ENCODE results near the gene ZBTB40.

Gene ZBTB40

DNA sequence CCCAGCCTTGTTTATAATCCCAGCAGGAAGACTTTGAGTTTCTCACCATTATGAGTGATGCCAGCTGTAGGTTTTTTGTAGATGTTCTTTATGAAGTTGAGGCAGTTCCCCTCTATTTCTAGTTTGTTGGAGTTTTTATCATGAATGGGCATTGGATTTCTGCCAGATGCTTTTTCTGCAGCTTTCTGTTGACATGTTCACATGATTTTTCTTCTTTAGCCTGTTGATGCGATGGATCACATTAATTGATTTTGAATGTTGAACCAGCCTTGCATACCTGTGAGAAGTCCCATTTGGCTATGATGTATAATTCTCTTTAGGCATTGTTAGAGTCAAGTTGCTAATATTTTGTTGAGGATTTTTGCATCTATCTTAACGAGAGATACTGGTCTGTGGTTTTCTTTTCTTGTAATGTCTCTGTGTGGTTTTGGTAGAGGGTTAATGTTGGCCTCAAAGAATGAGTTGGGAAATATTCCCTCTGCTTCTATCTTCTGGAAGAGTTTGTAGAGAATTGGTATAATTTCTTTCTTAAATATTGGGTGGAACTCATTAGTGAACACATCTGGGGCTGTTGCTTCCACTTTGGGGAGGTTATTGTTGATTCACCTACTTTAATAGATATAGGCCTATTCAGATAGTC is 33.2 kb downstream of the ZBTB40 start:
- TF ChIP-seq FOXP2 (optimal IDR thresholded peaks at IDR 0.05; ENCODE audit: control extremely low read depth, extremely low read length, insufficient read depth) (no peak), EZH2 (IDR thresholded peaks at IDR 0.05) (no peak), POLR2AphosphoS5 (IDR thresholded peaks at IDR 0.05; ENCODE audit: borderline replicate concordance, low read depth, low read length) (no peak)
- Histone ChIP-seq H3K36me3 (ENCODE audit: insufficient read depth, low read length) (no peaks in the 10 kb centered on the region), H3K27ac (no peak overlapping the region), H3K4me3 (no peak overlapping the region), H3K9me3 (ENCODE audit: low read depth, low read length) (peaks cover 8% of the 10 kb centered on the region; the same call in 1 of the 2 replicates), H3K9ac (ENCODE audit: insufficient read length) (no peak overlapping the region)
- no peak for DNase-seq (ENCODE audit: low read depth, low spot score)

DNA sequence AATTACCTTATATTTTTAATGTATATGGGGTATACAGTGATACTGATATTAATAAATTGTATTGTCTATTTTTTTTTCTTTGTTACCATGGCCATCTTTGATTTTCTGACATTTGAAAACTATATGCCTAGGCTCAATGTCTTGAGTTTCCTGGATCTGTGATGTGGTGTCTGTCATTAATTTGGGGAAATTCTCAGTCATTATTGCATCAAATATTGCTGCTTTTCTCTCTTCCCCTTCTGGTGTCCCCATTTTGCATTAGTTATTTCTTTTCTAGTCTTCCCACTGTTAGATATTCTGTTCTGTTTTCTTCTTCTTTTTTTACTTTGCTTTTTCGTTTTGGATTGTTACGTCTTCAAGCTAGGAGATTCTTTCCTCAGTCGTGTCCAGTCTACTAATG is 33.8 kb downstream of the ZBTB40 start:
- no peak overlapping the region for H3K4me3 ChIP-seq
- no peak for DNase-seq (ENCODE audit: low read depth, low spot score)
- no peak overlapping the region for H3K9ac ChIP-seq (ENCODE audit: insufficient read length)
- H3K9me3 ChIP-seq (ENCODE audit: low read depth, low read length), result peaks cover 8% of the 10 kb centered on the region; the same call in 1 of the 2 replicates
- no peak for TF ChIP-seq POLR2AphosphoS5 (IDR thresholded peaks at IDR 0.05; ENCODE audit: borderline replicate concordance, low read depth, low read length)
- TF ChIP-seq FOXP2 (optimal IDR thresholded peaks at IDR 0.05; ENCODE audit: control extremely low read depth, extremely low read length, insufficient read depth), result no peak
- no peak for TF ChIP-seq EZH2 (IDR thresholded peaks at IDR 0.05)
- H3K27ac ChIP-seq, result no peak overlapping the region
- no peaks in the 10 kb centered on the region for H3K36me3 ChIP-seq (ENCODE audit: insufficient read depth, low read length)

GRCh38 chr1:22487781-22488180 is 36.1 kb downstream of the ZBTB40 start:
- TF ChIP-seq FOXP2 (optimal IDR thresholded peaks at IDR 0.05; ENCODE audit: control extremely low read depth, extremely low read length, insufficient read depth), result no peak
- TF ChIP-seq POLR2AphosphoS5 (IDR thresholded peaks at IDR 0.05; ENCODE audit: borderline replicate concordance, low read depth, low read length), result no peak
- no peak for TF ChIP-seq EZH2 (IDR thresholded peaks at IDR 0.05)
- no peak overlapping the region for H3K9ac ChIP-seq (ENCODE audit: insufficient read length)
- no peak overlapping the region for H3K27ac ChIP-seq
- DNase-seq (ENCODE audit: low read depth, low spot score), result no peak
- H3K9me3 ChIP-seq (ENCODE audit: low read depth, low read length), result peaks cover 8% of the 10 kb centered on the region; the same call in 1 of the 2 replicates
- H3K36me3 ChIP-seq (ENCODE audit: insufficient read depth, low read length), result peaks cover 14% of the 10 kb centered on the region; the same call in 1 of the 2 replicates
- H3K4me3 ChIP-seq, result no peak overlapping the region

GRCh38 chr1:22488319-22488718 is 36.7 kb downstream of the ZBTB40 start:
- Histone ChIP-seq H3K9ac (ENCODE audit: insufficient read length) (no peak overlapping the region), H3K4me3 (no peak overlapping the region), H3K9me3 (ENCODE audit: low read depth, low read length) (peaks cover 5% of the 10 kb centered on the region; the same call in 1 of the 2 replicates), H3K27ac (no peak overlapping the region), H3K36me3 (ENCODE audit: insufficient read depth, low read length) (peaks cover 14% of the 10 kb centered on the region; the same call in 1 of the 2 replicates)
- no peak for DNase-seq (ENCODE audit: low read depth, low spot score)
- TF ChIP-seq EZH2 (IDR thresholded peaks at IDR 0.05) (no peak), FOXP2 (optimal IDR thresholded peaks at IDR 0.05; ENCODE audit: control extremely low read depth, extremely low read length, insufficient read depth) (no peak), POLR2AphosphoS5 (IDR thresholded peaks at IDR 0.05; ENCODE audit: borderline replicate concordance, low read depth, low read length) (no peak)

DNA sequence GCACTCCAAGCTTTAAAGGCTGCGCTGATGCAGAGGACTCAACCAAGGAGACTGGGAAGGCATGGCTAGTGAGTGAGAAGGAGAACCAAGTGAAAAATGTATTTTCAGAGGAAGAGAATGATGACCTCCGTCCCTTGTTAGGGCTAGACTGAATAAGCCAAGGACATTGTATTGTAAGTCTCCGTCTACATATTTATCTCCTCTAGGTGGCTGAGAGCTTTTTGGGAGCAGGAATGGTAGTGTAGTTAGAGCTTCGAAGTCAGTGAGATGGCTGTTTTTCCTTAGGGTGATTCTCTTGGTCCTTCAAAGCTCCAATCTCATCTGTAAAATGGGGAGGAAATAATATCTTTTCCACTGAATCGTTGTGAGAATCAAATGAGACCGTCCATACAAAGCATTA is 37.6 kb downstream of the ZBTB40 start:
- H3K36me3 ChIP-seq (ENCODE audit: insufficient read depth, low read length), result peaks cover 14% of the 10 kb centered on the region; the same call in 1 of the 2 replicates
- no peak for DNase-seq (ENCODE audit: low read depth, low spot score)
- TF ChIP-seq FOXP2 (optimal IDR thresholded peaks at IDR 0.05; ENCODE audit: control extremely low read depth, extremely low read length, insufficient read depth) (no peak), POLR2AphosphoS5 (IDR thresholded peaks at IDR 0.05; ENCODE audit: borderline replicate concordance, low read depth, low read length) (no peak), EZH2 (IDR thresholded peaks at IDR 0.05) (no peak)
- H3K9me3 ChIP-seq (ENCODE audit: low read depth, low read length), result no peaks in the 10 kb centered on the region; the same call in 1 of the 2 replicates
- H3K9ac ChIP-seq (ENCODE audit: insufficient read length), result no peak overlapping the region
- H3K27ac ChIP-seq, result no peak overlapping the region
- no peak overlapping the region for H3K4me3 ChIP-seq

- Histone ChIP-seq H3K4me3 (no peak overlapping the region), H3K9me3 (ENCODE audit: low read depth, low read length) (no peaks in the 10 kb centered on the region), H3K27ac (no peak overlapping the region), H3K36me3 (ENCODE audit: insufficient read depth, low read length) (peaks cover 14% of the 10 kb centered on the region; the same call in 1 of the 2 replicates), H3K9ac (ENCODE audit: insufficient read length) (no peak overlapping the region)
- no peak for TF ChIP-seq FOXP2 (optimal IDR thresholded peaks at IDR 0.05; ENCODE audit: control extremely low read depth, extremely low read length, insufficient read depth)
- no peak for TF ChIP-seq POLR2AphosphoS5 (IDR thresholded peaks at IDR 0.05; ENCODE audit: borderline replicate concordance, low read depth, low read length)
- TF ChIP-seq EZH2 (IDR thresholded peaks at IDR 0.05), result no peak
- DNase-seq (ENCODE audit: low read depth, low spot score), result no peak
Measured at GRCh38 chr1:22489823-22490222, 38.2 kb downstream of the ZBTB40 start.

GRCh38 chr1:22490309-22490708 is 38.7 kb downstream of the ZBTB40 start:
- no peak for TF ChIP-seq EZH2 (IDR thresholded peaks at IDR 0.05)
- TF ChIP-seq POLR2AphosphoS5 (IDR thresholded peaks at IDR 0.05; ENCODE audit: borderline replicate concordance, low read depth, low read length), result no peak
- no peak for TF ChIP-seq FOXP2 (optimal IDR thresholded peaks at IDR 0.05; ENCODE audit: control extremely low read depth, extremely low read length, insufficient read depth)
- Histone ChIP-seq H3K9ac (ENCODE audit: insufficient read length) (no peak overlapping the region), H3K36me3 (ENCODE audit: insufficient read depth, low read length) (peaks cover 14% of the 10 kb centered on the region; the same call in 1 of the 2 replicates), H3K27ac (no peak overlapping the region), H3K9me3 (ENCODE audit: low read depth, low read length) (no peaks in the 10 kb centered on the region), H3K4me3 (no peak overlapping the region)
- no peak for DNase-seq (ENCODE audit: low read depth, low spot score)

- TF ChIP-seq POLR2AphosphoS5 (IDR thresholded peaks at IDR 0.05; ENCODE audit: borderline replicate concordance, low read depth, low read length) (no peak), FOXP2 (optimal IDR thresholded peaks at IDR 0.05; ENCODE audit: control extremely low read depth, extremely low read length, insufficient read depth) (no peak), EZH2 (IDR thresholded peaks at IDR 0.05) (no peak)
- Histone ChIP-seq H3K36me3 (ENCODE audit: insufficient read depth, low read length) (peaks cover 14% of the 10 kb centered on the region; the same call in 1 of the 2 replicates), H3K27ac (no peak overlapping the region), H3K4me3 (no peak overlapping the region), H3K9me3 (ENCODE audit: low read depth, low read length) (no peaks in the 10 kb centered on the region), H3K9ac (ENCODE audit: insufficient read length) (no peak overlapping the region)
- DNase-seq (ENCODE audit: low read depth, low spot score), result no peak
Measured at GRCh38 chr1:22491995-22492715, 40.5 kb downstream of the ZBTB40 start.

Measured in SK-N-MC (cell line).